K562 (cell line): ENCODE measurements around the gene RNF39. TPM values are rescaled to one million over a fixed set of nuclear protein-coding genes. Genes with fewer than 3 reads are reported as not detected.

ENCODE experiments used
- ATF1 ChIP-seq, 2 experiments: fragments of 450-650 bp in 1 of 2; IDR thresholded peaks; 2 replicates each; pipeline ENCODE4 v1.6.1; 2016; ENCODE audit warnings: missing compliant biosample characterization in 1 of 2, missing genetic modification characterization in 1 of 2
- CEBPG ChIP-seq, 3 experiments: fragments of 200-800 bp in 1 of 3; sonication (Bioruptor generic) in 1 of 3; sonication (generic) in 1 of 3; formaldehyde crosslinking in 1 of 3; IDR thresholded peaks in 2 of 3; conservative IDR thresholded peaks in 1 of 3; 2 replicates each; pipeline versions ENCODE4 v1.6.1 to v1.8.0; 2016 to 2022; ENCODE audit warnings: missing compliant biosample characterization in 2 of 3, missing genetic modification characterization in 2 of 3, mild to moderate bottlenecking in 1 of 3, missing genetic modification reagents in 1 of 3
- MNT ChIP-seq, 2 experiments: fragments of 450-650 bp; conservative IDR thresholded peaks; 2 replicates each; pipeline ENCODE4 v1.6.1; 2017; ENCODE audit warnings: mild to moderate bottlenecking in 2 of 2, moderate library complexity in 2 of 2
- MYC ChIP-seq, 2 experiments: fragments of 250-450 bp in 1 of 2; sonication (Bioruptor Pico) in 1 of 2; IDR thresholded peaks; 2 replicates each; pipeline versions ENCODE4 v1.5.1 to v1.6.1; 2012 to 2021; ENCODE audit warnings: low read depth in 2 of 2, borderline replicate concordance in 1 of 2, improper control_type of control experiment in 1 of 2, low read length in 1 of 2, mild to moderate bottlenecking in 1 of 2, moderate library complexity in 1 of 2
- POLR3A ChIP-seq: IDR thresholded peaks from 2 replicates; pipeline ENCODE4 v1.6.1; 2011; ENCODE audit warnings: borderline replicate concordance, mild to moderate bottlenecking, moderate library complexity; ENCODE audit not compliant: insufficient read length, insufficient read depth; ENCODE audit errors: extremely low read depth
- PPARD ChIP-seq: fragments of 250-450 bp; sonication (Bioruptor Pico); IDR thresholded peaks from 2 replicates; pipeline ENCODE4 v1.8.0; 2022; ENCODE audit warnings: inconsistent platforms, mild to moderate bottlenecking, moderate library complexity
- RBM34 ChIP-seq: fragments of 200-400 bp; formaldehyde crosslinking; IDR thresholded peaks from 2 replicates; pipeline ENCODE4 v1.6.1; 2018; ENCODE audit warnings: low read length, borderline replicate concordance; ENCODE audit not compliant: insufficient read depth
- SMAD3 ChIP-seq: fragments of 450-650 bp; formaldehyde crosslinking; conservative IDR thresholded peaks from 2 replicates; pipeline ENCODE4 v1.4.0; 2020; ENCODE audit warnings: mild to moderate bottlenecking
- SRSF9 ChIP-seq: fragments of 200-400 bp; formaldehyde crosslinking; IDR thresholded peaks from 2 replicates; pipeline ENCODE4 v1.6.1; 2017; ENCODE audit warnings: low read depth, low read length, borderline replicate concordance
- U2AF1 ChIP-seq: fragments of 200-400 bp; formaldehyde crosslinking; optimal IDR thresholded peaks from 2 replicates; pipeline ENCODE3; 2017; ENCODE audit warnings: mild to moderate bottlenecking, low read depth, low read length, moderate library complexity
- ZFX ChIP-seq: sonication (generic); formaldehyde crosslinking; IDR thresholded peaks from 2 replicates; pipeline ENCODE4 v1.8.0; 2022; ENCODE audit warnings: mild to moderate bottlenecking, missing genetic modification reagents, moderate library complexity
- polyA plus RNA-seq, 8 experiments: library from polyadenylated mRNA; depleted of rRNA in 4 of 8; stranded (reverse) in 5 of 8; unstranded in 3 of 8; fragments of >200 nt; fragmentation: Nextera tagmentation in 2 of 8; fragmentation: Illumina TruSeq in 1 of 8; extraction: Ambion mirVana in 2 of 8; extraction: Trizol in 1 of 8; gene quantifications; 2 replicates each; pipeline versions ENCODE4 v1.2.1 to v1.2.3, GENCODE V29; 2011 to 2014; ENCODE audit warnings: inconsistent platforms in 1 of 8, missing spikeins in 1 of 8
- total RNA-seq, 7 experiments: library from RNA; depleted of rRNA in 6 of 7; stranded (reverse); fragments of >200 nt in 6 of 7; fragmentation: Illumina TruSeq in 2 of 7; extraction: Trizol in 2 of 7; gene quantifications; 2 replicates each; pipeline versions ENCODE4 v1.2.1 to v1.2.3, GENCODE V29; 2011 to 2021; ENCODE audit warnings: low replicate concordance in 1 of 7

The RNF39 gene
- total and polyA plus RNA-seq, 9 of the 15 experiments (the other 6 are each of a cell fraction or from before 2014, with no cell fraction given): not detected

- no peak for TF ChIP-seq RBM34
- no peak for TF ChIP-seq U2AF1
- no peak for TF ChIP-seq SMAD3
- no peak for TF ChIP-seq POLR3A
- TF ChIP-seq CEBPG (CRISPR knock-in tag; IDR thresholded peaks at IDR 0.05): 0 out of 2 replicates have a peak, but pooled peaks have one; percentile 21
- TF ChIP-seq CEBPG (tag; conservative IDR thresholded peaks at IDR 0.05 in 1 of 2, IDR thresholded peaks at IDR 0.05 in 1 of 2): peak in 1 of 2 experiments; percentile 39; a peak in 2 of 4 replicates
- TF ChIP-seq SRSF9: no peak
- TF ChIP-seq ZFX: 0 out of 2 replicates have a peak, but pooled peaks have one; percentile 9
- no peak for TF ChIP-seq MYC (IDR thresholded peaks at IDR 0.05; ENCODE audit: low read depth, low read length)
- TF ChIP-seq MYC (CRISPR knock-in tag; IDR thresholded peaks at IDR 0.05; ENCODE audit: borderline replicate concordance, low read depth): no peak
- TF ChIP-seq PPARD: no peak
- no peak for TF ChIP-seq MNT (conservative IDR thresholded peaks at IDR 0.05)
- no peak for TF ChIP-seq ATF1 (CRISPR knock-in tag; IDR thresholded peaks at IDR 0.05)
- TF ChIP-seq ATF1 (tag; IDR thresholded peaks at IDR 0.05): no peak; the same call in 1 of the 2 replicates
Observed at GRCh38 chr6:30102414-30102969, 26.9 kb upstream of the RNF39 start (continued).
